ENCODE results near the gene PPP2R5A.

PPP2R5A gene

GRCh38 chr1:212351588-212352362 is 66.6 kb downstream of the PPP2R5A start:
- Histone ChIP-seq H3K27me3 (ENCODE audit: insufficient read depth, poor library complexity, severe bottlenecking) (no peaks in the 10 kb centered on the region), H3K27ac (replicated peaks) (no peak overlapping the region), H3K4me3 (replicated peaks; ENCODE audit: insufficient read depth, low read length) (no peak overlapping the region)
- TF ChIP-seq SPI1 (IDR thresholded peaks at IDR 0.05; ENCODE audit: borderline replicate concordance, low read depth), result no peak
- no peak for TF ChIP-seq POLR2AphosphoS5 (IDR thresholded peaks at IDR 0.05; ENCODE audit: low read depth)
- TF ChIP-seq GABPA (IDR thresholded peaks at IDR 0.05; ENCODE audit: low read depth), result no peak
- no peak for TF ChIP-seq CTCF (IDR thresholded peaks at IDR 0.05; ENCODE audit: insufficient read depth, low read length)
- TF ChIP-seq REST (IDR thresholded peaks at IDR 0.05; ENCODE audit: insufficient replicate concordance, low read depth), result no peak
- no peak for DNase-seq (ENCODE audit: low read depth in 1 of 2, low spot score in 1 of 2)

DNA sequence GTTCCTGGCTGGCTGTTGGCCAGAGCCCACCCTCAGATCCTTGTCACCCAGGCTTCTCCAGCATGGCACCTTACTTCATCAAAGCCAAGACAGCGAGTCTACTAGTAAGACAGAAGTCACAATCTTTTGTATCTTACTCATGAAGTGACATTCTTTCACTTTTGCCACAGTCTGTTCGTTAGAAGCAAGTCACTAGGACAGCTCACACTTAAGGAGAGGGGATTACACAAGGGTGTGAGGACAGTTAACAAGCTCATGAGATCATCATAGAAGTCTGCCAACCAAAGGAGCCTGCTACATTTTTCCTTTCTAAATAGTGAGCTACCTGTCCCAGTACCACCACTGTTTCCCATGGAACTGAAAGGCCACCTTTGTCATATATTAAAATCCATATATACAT is 68.0 kb downstream of the PPP2R5A start:
- Histone ChIP-seq H3K27me3 (ENCODE audit: insufficient read depth, poor library complexity, severe bottlenecking) (no peaks in the 10 kb centered on the region), H3K4me3 (replicated peaks; ENCODE audit: insufficient read depth, low read length) (no peak overlapping the region), H3K27ac (replicated peaks) (no peak overlapping the region)
- no peak for DNase-seq (ENCODE audit: low read depth in 1 of 2, low spot score in 1 of 2)
- TF ChIP-seq CTCF (IDR thresholded peaks at IDR 0.05; ENCODE audit: insufficient read depth, low read length) (no peak), REST (IDR thresholded peaks at IDR 0.05; ENCODE audit: insufficient replicate concordance, low read depth) (no peak), POLR2AphosphoS5 (IDR thresholded peaks at IDR 0.05; ENCODE audit: low read depth) (no peak), SPI1 (IDR thresholded peaks at IDR 0.05; ENCODE audit: borderline replicate concordance, low read depth) (no peak), GABPA (IDR thresholded peaks at IDR 0.05; ENCODE audit: low read depth) (no peak)

GRCh38 chr1:212354464-212354863 is 69.3 kb downstream of the PPP2R5A start:
- no peak overlapping the region for H3K4me3 ChIP-seq (replicated peaks; ENCODE audit: insufficient read depth, low read length)
- H3K27me3 ChIP-seq (ENCODE audit: insufficient read depth, poor library complexity, severe bottlenecking), result no peaks in the 10 kb centered on the region
- TF ChIP-seq SPI1 (IDR thresholded peaks at IDR 0.05; ENCODE audit: borderline replicate concordance, low read depth), result no peak
- no peak for TF ChIP-seq REST (IDR thresholded peaks at IDR 0.05; ENCODE audit: insufficient replicate concordance, low read depth)
- no peak for TF ChIP-seq GABPA (IDR thresholded peaks at IDR 0.05; ENCODE audit: low read depth)
- TF ChIP-seq CTCF (IDR thresholded peaks at IDR 0.05; ENCODE audit: insufficient read depth, low read length), result no peak
- no peak for DNase-seq (ENCODE audit: low read depth in 1 of 2, low spot score in 1 of 2)
- H3K27ac ChIP-seq (replicated peaks), result no peak overlapping the region

Data from HL-60 (cell line).